SK-MEL-5 (cell line): ENCODE measurements around the gene IQGAP2. TPM values are rescaled to one million over a fixed set of nuclear protein-coding genes. Genes with fewer than 3 reads are reported as not detected.
"Not testable (repeated sequence)": the region's sequence is repeated elsewhere in the genome, so short reads cannot be mapped to it uniquely, and the experiment has no call there.

ENCODE experiments used
- DNase-seq: peaks from one replicate; pipeline ENCODE4 v3.0.0-alpha.2; 2016; ENCODE audit warnings: low read depth, low spot score
- in situ Hi-C: cut with HindIII; loops from 2 replicates; pipeline ENCODE4 v1.10.0; 2016; ENCODE audit warnings: low sequenced_read_pairs, high pct_unique_total_duplicates, low pct_unique_long_range_greater_than_20kb
- polyA plus RNA-seq, 2 experiments: library from polyadenylated mRNA; depleted of rRNA; stranded (reverse); fragments of >200 nt; gene quantifications; 2 replicates each; pipeline ENCODE4 v1.2.3, GENCODE V29; 2015
- total RNA-seq: library from RNA; depleted of rRNA; stranded (reverse); fragments of >200 nt; shearing (Covaris generic); gene quantifications from 2 replicates; pipeline ENCODE4 v1.2.3, GENCODE V29; 2014; rRNA removed

IQGAP2 gene, protein sequence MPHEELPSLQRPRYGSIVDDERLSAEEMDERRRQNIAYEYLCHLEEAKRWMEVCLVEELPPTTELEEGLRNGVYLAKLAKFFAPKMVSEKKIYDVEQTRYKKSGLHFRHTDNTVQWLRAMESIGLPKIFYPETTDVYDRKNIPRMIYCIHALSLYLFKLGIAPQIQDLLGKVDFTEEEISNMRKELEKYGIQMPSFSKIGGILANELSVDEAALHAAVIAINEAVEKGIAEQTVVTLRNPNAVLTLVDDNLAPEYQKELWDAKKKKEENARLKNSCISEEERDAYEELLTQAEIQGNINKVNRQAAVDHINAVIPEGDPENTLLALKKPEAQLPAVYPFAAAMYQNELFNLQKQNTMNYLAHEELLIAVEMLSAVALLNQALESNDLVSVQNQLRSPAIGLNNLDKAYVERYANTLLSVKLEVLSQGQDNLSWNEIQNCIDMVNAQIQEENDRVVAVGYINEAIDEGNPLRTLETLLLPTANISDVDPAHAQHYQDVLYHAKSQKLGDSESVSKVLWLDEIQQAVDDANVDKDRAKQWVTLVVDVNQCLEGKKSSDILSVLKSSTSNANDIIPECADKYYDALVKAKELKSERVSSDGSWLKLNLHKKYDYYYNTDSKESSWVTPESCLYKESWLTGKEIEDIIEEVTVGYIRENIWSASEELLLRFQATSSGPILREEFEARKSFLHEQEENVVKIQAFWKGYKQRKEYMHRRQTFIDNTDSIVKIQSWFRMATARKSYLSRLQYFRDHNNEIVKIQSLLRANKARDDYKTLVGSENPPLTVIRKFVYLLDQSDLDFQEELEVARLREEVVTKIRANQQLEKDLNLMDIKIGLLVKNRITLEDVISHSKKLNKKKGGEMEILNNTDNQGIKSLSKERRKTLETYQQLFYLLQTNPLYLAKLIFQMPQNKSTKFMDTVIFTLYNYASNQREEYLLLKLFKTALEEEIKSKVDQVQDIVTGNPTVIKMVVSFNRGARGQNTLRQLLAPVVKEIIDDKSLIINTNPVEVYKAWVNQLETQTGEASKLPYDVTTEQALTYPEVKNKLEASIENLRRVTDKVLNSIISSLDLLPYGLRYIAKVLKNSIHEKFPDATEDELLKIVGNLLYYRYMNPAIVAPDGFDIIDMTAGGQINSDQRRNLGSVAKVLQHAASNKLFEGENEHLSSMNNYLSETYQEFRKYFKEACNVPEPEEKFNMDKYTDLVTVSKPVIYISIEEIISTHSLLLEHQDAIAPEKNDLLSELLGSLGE (N-terminal part only)
- 0.95 and 0.98 TPM in 2 replicates for total RNA-seq
- polyA plus RNA-seq (2015; cell fraction: cytosol; rRNA removed) = 0.27 and 6.0 TPM in 2 replicates
- polyA plus RNA-seq (2015; cell fraction: nucleus; rRNA removed) = 2.8 and 4.1 TPM in 2 replicates

DNA sequence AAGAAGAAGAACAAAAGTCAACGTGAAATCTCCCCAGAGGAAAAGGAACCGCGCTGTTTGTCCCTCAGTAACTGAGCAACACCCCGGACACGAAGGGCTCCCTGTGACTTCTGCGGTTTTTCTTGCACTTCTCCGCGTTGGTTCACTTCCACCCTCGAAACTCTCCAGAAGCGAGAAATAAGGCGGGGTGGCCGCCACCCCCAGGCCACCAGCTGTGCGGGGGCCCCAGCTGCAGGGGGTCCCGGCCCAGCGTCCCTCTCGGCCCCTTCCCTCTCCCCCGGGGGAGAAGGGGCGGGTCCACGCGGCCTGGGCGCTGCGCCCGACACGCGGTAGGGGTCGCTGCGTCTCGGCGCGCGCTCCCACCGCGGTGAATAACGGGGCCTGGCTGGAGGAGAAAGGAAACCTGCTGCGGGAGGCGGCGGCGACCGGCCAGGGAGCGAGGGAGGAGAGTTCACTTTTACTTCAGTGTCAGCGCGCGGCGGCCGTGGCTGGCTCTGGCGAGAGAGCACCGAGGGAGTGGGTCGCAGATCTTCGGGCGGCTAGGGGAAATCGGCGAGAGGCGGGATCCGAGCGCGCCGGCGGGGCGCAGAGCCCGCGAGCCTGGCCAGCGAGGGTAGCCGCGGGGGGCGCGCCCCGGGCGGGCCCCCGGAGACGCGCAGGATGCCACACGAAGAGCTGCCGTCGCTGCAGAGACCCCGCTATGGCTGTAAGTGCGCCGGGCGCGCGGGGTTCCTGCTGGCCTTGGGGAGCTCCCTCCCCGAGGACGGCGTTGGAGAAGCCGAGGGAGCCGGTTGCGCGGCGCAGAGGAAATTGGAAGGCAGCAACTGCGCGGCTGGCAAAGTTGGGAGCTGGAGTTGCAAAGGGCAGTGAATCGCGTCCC, at the start of gene IQGAP2:
Gene IQGAP2, plus strand, starts transcription at position 400 of the 880 bp plus-strand sequence. Its CDS starts 261 bp downstream, at position 661.
- in situ Hi-C loops = no loop called here
- peak; percentile 48 for DNase-seq

DNA sequence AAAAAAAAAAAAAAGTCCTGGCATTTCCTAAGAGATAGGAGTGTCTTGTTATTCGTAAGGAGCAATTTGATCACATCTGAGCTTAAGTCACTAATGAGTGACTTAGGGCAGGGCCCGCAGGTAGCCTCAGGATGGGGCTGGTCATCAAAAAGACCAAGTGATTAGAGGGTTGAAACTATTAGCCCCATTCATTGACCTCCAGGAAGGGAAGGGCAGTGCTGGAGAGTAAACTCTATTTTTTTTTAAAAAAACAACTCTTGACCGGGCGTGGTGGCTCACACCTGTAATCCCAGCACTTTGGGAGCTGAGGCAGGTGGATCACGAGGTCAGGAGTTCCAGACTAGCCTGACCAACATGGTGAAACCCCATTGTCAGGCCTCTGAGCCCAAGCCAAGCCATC, 46.2 kb upstream of the IQGAP2 start:
- no peak for DNase-seq
- in situ Hi-C loops = no loop called here

DNA sequence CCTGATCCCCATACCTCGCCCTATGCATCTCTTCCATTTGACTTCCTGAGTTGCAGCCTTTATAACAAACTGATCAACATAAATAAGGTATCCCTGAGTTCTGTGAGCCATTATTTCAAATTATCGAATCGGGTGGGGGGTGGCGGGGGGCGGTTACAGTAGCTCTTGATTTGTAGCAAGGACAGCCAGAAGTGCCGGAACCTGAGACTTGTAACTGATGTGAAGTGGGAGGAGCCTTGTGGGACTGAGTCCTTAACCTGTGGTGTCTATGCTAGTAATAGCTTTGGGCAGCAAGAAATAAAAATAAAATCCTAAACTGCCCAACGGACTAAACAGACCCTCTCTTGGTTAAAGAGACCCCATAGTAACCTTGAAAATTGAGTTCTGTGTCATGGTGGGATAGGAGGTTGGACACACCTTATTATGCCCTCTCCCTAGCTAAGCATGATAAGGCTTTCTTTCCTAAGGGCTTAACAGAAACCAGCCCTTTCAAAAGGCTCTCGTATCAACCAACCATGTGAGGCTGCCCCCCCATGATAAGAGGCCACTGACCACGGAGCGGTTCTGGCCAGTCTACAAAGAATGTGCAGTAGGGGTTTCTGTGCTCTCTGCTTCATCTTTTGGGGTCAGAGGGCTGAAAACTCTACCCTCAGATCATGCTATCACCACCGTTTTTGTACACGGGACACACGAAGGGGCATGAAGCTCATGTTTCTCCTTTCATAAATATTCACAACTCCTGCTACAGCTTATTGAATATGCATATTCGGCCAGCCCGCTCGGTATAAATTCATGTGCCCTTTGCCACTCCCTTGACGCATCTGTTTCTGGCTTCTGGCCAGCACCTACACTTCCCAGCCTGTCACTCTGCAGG, 39.5 kb upstream of the IQGAP2 start:
- in situ Hi-C loops = no loop called here
- peak; percentile 22 for DNase-seq

DNA sequence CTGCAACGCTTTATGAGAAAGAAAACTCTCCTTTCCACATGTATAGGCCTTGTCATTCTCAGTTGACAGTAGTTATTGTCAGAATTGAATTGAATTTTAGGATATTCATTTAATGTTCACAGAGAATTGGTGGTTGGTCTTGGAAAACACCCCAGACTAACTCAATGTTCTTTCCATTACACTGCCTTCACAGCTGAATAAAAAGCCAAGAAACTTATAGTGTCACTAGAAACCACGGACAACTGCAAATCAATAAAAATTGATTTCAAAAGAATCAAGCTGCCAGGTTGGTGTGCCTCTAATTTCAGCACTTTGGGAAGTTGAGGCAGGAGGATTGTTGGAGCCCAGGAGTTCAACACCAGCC, 38.9 kb upstream of the IQGAP2 start:
- DNase-seq = no peak
- in situ Hi-C loops = no loop called here

DNA sequence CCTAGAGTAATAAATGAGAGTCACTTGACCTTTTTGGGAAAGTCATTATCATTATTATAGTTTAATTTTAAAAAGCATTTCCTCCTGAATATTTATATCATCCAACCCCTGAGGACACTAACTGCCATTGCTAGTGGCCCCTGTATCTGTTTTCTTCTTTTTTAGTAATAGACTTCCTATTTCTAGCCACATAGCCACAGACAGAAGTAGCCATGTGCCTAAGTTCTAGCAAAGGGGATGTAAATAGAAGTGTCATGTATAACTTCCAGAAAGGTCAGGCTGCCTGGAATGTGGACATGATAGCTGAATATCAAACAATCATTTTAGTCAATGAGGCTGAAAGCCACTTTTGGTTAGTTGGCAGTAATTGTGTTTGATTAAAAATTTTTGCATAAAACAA, 37.5 kb upstream of the IQGAP2 start:
- no peak for DNase-seq
- in situ Hi-C loops = no loop called here

DNA sequence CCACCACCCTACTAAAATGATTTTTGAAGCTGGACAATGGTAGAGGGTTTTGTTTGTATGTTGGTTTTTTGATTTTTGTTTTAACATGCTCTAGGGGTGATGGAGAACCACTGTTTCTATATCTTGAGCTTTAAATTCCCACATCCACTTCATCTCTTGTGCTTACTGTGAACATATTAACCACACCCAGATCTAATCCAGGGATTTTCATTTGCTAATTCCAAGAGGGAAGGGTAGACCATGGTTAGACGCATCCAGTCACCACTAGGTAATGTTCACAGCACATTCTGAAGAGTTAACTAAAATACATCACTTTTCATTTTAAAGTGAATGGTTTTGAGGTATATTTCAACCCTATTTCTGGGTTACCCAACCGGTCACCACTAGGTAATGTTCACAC, 36.5 kb upstream of the IQGAP2 start:
- in situ Hi-C loops = no loop called here
- DNase-seq = no peak

DNA sequence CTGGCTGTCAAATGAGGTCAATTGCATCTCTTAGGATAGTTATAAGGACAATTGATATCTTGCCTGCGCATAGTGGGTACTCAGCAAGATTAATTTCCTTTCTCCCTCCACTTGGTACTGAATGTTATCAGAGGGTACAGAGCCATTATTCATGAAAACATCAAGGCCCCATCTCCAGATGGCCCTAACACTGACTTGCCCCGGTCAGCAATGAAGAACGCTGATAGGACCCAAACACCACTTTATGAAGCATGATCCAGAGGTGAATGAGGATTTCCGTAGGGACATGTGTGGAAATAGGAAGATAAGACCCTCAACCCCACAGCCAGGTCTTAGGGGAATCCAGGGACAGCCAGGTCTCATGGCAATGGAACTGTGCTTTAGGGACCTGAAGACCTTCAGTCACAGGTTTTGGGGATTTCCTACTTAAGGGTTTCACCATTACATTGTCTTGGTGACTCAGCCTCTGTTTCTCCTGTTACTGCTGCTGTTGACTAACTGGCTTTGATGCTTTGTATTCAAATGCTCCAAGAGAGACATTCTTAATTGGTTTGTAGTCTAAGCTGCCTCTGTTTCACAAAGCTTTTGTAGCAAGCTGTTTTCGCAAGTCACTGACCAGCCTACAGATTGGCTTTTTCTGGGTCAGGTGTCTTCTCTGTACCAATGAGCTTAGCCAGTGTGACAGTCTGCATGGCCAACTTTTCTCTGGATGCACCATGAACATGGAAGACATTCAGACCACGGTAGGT, 35.3 kb upstream of the IQGAP2 start:
- no peak for DNase-seq

DNA sequence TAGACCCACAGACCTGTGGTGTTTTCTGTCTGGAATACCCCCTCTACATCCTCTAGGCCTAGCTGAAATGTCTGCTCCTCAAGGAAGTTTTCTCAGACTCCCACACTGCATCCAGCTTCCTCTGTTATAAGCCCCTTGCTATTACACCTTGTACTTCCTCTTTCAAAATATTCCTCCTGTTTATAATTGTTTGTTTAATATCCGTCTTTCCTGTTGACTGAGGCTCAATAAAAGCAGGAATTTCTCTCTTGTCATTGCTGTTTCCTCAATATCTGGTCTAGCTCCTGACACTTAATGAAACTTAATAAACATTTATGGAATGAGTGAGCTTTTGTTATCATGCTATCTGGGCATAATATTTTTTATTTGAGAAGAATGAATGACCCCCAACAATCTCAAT, 34.1 kb upstream of the IQGAP2 start:
- DNase-seq = no peak
- in situ Hi-C loops = no loop called here

More for the DNA sequence above, 35.3 kb upstream of the IQGAP2 start:
- in situ Hi-C loops = no loop called here

DNA sequence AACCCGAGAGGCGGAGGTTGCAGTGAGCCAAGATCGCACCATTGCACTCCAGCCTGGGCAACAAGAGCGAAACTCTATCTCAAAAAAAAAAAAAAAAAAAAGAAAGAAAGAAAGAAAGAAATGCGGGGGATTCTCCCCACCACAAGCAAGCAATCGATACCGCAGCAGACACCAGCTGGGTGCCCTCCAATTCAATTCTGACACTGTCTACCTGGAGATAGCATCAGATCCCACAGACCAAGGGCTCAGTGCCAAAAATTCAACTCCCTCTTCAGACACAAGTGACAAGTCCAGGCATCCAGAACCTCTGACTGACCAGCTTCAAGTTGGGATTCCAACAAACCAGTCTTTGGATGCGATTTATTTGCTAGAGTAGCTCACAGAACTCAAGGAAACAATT, 33.4 kb upstream of the IQGAP2 start:
- DNase-seq, in situ Hi-C loops: not testable (repeated sequence)

DNA sequence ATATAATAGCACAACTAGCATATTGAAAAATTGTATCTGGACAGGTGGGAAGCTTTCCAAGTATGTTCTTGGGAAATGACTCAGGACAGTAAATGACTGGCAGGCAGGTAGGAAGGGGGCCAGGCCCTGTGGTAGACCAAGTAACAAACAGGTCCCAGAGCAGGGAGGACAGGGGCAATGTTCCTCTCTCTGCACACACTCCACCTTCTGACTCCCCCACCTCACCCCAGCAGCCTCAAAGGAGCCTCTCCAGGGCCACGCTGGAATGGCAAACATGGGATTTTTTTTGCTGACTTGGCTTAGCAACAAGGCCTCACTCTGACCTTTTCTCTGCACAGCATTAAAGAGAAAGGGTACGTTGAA, 31.1 kb upstream of the IQGAP2 start:
- no peak for DNase-seq
- in situ Hi-C loops = no loop called here

DNA sequence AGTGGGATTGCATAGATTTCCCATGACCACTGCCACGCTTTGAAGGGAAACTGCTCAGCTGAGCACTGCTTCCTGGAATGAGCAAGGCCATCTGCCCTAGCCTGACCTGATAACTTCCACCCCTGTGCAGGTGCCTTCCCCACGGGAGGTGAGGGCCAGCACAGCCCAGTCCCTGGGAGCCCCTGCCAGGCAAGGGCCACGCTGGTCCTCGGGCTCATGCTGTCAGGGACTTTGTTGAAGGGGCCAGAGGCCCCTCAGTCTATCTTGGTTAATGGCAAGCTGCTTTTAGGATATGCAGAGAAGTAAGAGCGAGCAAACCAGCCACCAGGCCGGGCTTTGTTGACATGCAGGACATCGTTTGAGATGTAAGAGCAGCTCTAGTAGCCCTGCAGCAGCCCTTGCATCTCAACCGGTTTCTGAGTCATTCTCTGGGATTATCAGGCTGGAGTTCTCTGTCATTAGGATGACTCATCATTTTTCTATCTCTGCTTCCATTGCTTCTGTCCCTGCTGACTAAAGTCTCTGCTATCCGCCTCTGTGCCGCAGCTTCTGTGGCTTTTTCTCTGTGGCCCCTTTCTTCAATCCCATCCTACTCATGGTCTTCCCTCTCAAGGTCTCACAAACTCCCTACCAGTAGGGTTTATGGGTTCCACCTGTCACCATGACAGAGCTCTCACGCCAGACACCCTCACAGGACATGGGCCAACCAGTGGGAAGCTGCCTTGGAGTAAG, 30.6 kb upstream of the IQGAP2 start:
- peak; percentile 16 for DNase-seq
- in situ Hi-C loops = no loop called here

DNA sequence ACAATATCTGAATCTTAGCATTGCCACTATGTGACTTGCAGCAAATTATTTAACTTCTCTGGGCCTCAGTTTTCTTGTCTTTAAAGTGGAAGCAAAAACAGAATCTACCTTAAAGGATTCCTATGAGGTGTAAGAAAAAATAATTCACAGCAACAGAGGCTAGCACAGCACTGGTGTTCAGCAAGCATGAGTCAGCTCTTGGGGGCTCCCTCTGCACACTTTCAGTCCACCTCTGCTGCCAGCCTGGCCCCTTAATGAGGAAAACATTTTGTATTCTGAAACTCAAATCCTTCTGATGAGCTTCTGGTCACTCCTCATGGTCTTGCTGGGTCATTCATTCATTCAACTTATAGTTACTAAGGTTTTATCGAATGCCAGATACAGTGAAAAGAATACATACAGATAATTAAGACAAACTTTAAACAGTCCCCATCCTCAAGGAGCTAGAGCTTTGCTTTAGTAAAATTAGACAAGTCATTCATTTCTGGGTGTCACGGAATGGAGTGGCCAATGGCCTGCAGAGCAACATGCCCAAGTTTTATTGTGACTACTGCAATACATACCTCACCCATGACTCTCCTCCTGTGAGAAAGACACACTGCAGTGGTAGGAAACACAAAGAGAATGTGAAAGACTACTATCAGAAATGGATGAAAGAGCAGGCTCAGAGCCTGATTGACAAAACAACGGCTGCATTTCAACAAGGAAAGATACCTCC, 26.8 kb upstream of the IQGAP2 start:
- no peak for DNase-seq

DNA sequence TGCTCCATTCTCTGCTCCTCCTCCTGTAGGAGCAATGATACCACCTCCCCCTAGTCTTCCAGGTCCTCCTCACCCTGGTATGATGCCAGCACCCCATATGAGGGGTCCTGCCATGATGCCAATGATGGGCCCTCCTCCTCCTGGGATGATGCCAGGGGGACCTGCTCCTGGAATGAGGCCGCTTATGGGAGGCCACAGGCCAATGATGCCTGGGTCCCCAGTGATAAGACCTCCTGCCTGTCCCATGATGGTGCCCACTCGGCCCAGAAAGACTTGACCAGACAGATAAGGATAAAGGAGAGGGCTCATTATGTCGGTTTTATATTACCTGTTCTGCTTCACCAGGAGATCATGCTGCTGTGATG, 26.2 kb upstream of the IQGAP2 start:
- DNase-seq = no peak
- in situ Hi-C loops = no loop called here

More for the DNA sequence above, 26.8 kb upstream of the IQGAP2 start:
- in situ Hi-C loops = no loop called here

DNA sequence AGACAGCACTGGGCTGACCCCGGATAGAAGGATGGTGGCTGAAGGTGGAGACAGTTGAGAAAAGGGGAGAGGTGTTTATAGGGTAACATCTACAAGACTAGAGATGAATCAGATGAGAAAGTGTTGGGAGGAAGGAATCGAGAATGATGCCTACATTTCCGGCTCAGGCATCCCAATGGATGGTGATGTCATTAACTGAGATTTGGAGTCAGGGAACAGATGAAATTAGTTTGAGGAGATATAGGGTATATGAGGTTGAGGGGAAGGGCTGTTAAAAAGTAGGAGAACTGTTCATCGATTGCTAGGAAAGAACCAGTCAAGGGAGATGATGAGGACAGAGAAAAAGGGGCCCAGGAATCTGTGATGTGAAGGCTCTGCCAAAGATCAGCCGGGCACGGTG, 24.7 kb upstream of the IQGAP2 start:
- DNase-seq = no peak
- in situ Hi-C loops = no loop called here
